Measurements from ENCODE around the gene PAFAH2.
"Not testable (repeated sequence)": the region's sequence is repeated elsewhere in the genome, so short reads cannot be mapped to it uniquely, and the experiment has no call there.

Gene PAFAH2

GRCh38 chr1:26009796-26010447 lies 12.1 kb upstream of the PAFAH2 start:
- peak; percentile 50 for DNase-seq

GRCh38 chr1:26006710-26007109 lies 8.8 kb upstream of the PAFAH2 start:
- DNase-seq, result no peak

- no peak for DNase-seq
These were observed 7.7 kb upstream of the PAFAH2 start for GRCh38 chr1:26005434-26006105.

- DNase-seq, result no peak
These were observed 5.9 kb upstream of the PAFAH2 start for GRCh38 chr1:26003756-26004155.

- no peak for DNase-seq
These were observed 5.4 kb upstream of the PAFAH2 start for GRCh38 chr1:26003262-26003661.

- DNase-seq, result no peak
These were observed 1.4 kb upstream of the PAFAH2 start for GRCh38 chr1:25999041-25999800.

- no peak for DNase-seq
These were observed 666 bp downstream of the PAFAH2 start for GRCh38 chr1:25996966-25997827.

GRCh38 chr1:25994402-25995150 lies 3.3 kb downstream of the PAFAH2 start:
- DNase-seq, result no peak

GRCh38 chr1:25993197-25993951 lies 4.5 kb downstream of the PAFAH2 start:
- no peak for DNase-seq

GRCh38 chr1:25992689-25993171 lies 5.1 kb downstream of the PAFAH2 start:
- DNase-seq, result no peak

- peak; percentile 38 for DNase-seq
These were observed 5.8 kb downstream of the PAFAH2 start for GRCh38 chr1:25991937-25992688.

- no peak for DNase-seq
These were observed 7.0 kb downstream of the PAFAH2 start for GRCh38 chr1:25990702-25991395.

- DNase-seq, result no peak
These were observed 7.6 kb downstream of the PAFAH2 start for GRCh38 chr1:25990251-25990650.

GRCh38 chr1:25989440-25990234 lies 8.2 kb downstream of the PAFAH2 start:
- no peak for DNase-seq

- peak; percentile 30 for DNase-seq
These were observed 9.9 kb downstream of the PAFAH2 start for GRCh38 chr1:25987951-25988350.

- DNase-seq, result not testable (repeated sequence)
These were observed 11.1 kb downstream of the PAFAH2 start for GRCh38 chr1:25986773-25987172.

- no peak for DNase-seq
These were observed 12.2 kb downstream of the PAFAH2 start for GRCh38 chr1:25985670-25986069.

GRCh38 chr1:25985171-25985570 lies 12.7 kb downstream of the PAFAH2 start:
- no peak for DNase-seq

- DNase-seq, result no peak
These were observed 18.7 kb downstream of the PAFAH2 start for GRCh38 chr1:25979210-25979609.
